NCI-H524 (cell line): ENCODE data around the gene MTRF1.

ENCODE experiments used
- DNase-seq, 2 experiments: peaks; one replicate each; lab custom pipeline; 2025; lab: John Stamatoyannopoulos, UW

MTRF1 gene

GRCh38 chr13:41263261-41263971, at the start of gene MTRF1:
Gene MTRF1, minus strand, starts transcription at chr13:41263576. Its CDS starts 2,669 bp downstream, at chr13:41260907.
- DNase-seq: peak; percentile 52 to 77

- DNase-seq: no peak
These were observed 49.7 kb upstream of the MTRF1 start for GRCh38 chr13:41313117-41313516.

GRCh38 chr13:41312176-41312500, 48.8 kb upstream of the MTRF1 start:
- peak; percentile 17 to 25 for DNase-seq

- peak in 1 of 2 experiments; percentile 40 for DNase-seq
These were observed 48.2 kb upstream of the MTRF1 start for GRCh38 chr13:41311406-41312175.

- DNase-seq: peak; percentile 88 to 93
These were observed 47.6 kb upstream of the MTRF1 start, which contains the start of gene NAA16 for GRCh38 chr13:41310963-41311405. Gene NAA16, plus strand, starts transcription at chr13:41311267. Its CDS starts 262 bp downstream, at chr13:41311529.

GRCh38 chr13:41307884-41308640, 44.7 kb upstream of the MTRF1 start:
- DNase-seq: no peak

- no peak for DNase-seq
These were observed 43.1 kb upstream of the MTRF1 start for GRCh38 chr13:41306271-41307145.

- DNase-seq: no peak
These were observed 41.2 kb upstream of the MTRF1 start for GRCh38 chr13:41304551-41304950.

GRCh38 chr13:41302743-41303142, 39.4 kb upstream of the MTRF1 start:
- no peak for DNase-seq

- DNase-seq: no peak
These were observed 36.1 kb upstream of the MTRF1 start for GRCh38 chr13:41299316-41300094.

GRCh38 chr13:41296879-41297646, 33.7 kb upstream of the MTRF1 start:
- no peak for DNase-seq

GRCh38 chr13:41295973-41296372, 32.6 kb upstream of the MTRF1 start:
- DNase-seq: no peak

GRCh38 chr13:41294914-41295313, 31.5 kb upstream of the MTRF1 start:
- no peak for DNase-seq

GRCh38 chr13:41293272-41293671, 29.9 kb upstream of the MTRF1 start:
- no peak for DNase-seq

GRCh38 chr13:41291246-41291645, 27.9 kb upstream of the MTRF1 start:
- no peak for DNase-seq

- DNase-seq: no peak
These were observed 26.1 kb upstream of the MTRF1 start for GRCh38 chr13:41289463-41289881.

GRCh38 chr13:41286370-41286769, 23.0 kb upstream of the MTRF1 start:
- no peak for DNase-seq

GRCh38 chr13:41284512-41285288, 21.3 kb upstream of the MTRF1 start:
- DNase-seq: no peak

GRCh38 chr13:41282129-41282571, 18.8 kb upstream of the MTRF1 start:
- DNase-seq: no peak
